Measurements from ENCODE around the gene FAM184B.
A peak's percentile ranks its signal among the peaks of the same experiment; 100 is the strongest.

Gene FAM184B

DNA sequence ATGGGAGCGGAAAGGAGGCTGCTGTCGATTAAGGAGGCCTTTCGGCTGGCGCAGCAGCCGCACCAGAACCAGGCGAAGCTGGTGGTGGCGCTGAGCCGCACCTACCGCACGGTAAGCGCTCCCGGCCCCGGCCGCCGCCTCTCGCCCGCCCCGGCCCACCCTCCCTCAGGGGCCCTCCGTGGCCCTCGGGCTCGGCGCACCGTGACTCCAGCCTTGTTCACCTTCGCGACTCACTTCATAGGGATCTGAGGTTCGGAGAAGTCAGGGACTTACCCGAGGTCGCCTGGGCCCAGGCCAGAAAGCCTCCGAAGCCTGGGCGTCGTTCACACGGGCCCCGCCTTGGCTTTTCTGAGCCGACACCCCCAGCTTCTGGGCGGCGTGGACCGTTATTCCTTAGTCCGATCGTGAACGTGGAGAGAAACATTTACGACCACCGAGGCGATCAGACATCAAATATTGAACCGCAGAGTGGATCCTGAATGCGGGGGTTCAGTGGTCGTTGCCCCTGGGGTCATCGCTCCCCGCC, 29.7 kb upstream of the FAM184B start:
- Histone ChIP-seq H3K36me3 (ENCODE audit: insufficient read depth, low read length) (peaks cover 24% of the 10 kb centered on the region), H3K9me3 (ENCODE audit: low read depth, low read length) (no peaks in the 10 kb centered on the region), H3K4me3 (peak overlapping the region; percentile 88), H3K27ac (peak overlapping the region; percentile 54; the same call in 1 of the 2 replicates), H3K9ac (ENCODE audit: insufficient read length) (peak overlapping the region; percentile 91)
- TF ChIP-seq POLR2AphosphoS5 (IDR thresholded peaks at IDR 0.05; ENCODE audit: borderline replicate concordance, low read depth, low read length) (no peak), EZH2 (IDR thresholded peaks at IDR 0.05) (no peak), FOXP2 (optimal IDR thresholded peaks at IDR 0.05; ENCODE audit: control extremely low read depth, extremely low read length, insufficient read depth) (no peak)
- no peak for DNase-seq (ENCODE audit: low read depth, low spot score)

DNA sequence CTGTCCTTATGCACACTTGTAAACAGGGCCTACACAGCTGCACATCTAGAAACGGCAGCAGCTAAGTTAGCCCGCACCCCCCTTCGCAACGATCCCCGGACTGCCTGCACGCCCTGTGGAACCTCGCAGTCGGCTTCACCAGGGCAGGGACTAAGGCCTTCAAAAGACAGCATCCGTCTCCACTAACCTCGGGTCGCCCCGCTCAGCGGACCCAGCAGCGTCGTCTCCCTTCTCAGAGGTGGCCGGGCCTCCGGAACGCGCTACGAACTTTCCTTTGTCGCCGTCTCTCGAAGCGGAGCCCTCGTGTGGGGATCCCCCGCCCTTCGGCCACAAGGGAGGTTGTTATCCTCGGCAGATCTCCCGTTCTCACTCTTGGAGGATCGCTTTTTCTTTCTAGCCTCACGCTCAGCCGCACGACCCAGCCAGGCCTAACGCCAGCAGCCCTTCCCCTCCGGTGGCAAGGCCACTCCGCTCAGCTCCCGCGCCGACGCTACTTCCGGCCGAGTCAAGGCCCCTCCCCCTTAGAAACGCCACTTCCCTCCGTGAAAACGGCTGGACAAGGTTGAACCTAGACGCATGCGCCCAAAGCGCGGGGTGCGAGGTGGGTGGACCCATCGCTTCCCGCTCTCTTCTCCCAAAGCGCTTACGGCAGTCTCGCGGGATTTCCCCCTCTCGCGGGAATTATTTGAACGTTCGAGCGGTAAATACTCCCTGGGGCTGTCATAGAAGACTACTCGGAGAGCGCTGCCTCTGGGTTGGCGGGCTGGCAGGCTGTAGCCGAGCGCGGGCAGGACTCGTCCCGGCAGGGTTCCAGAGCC, 29.0 kb upstream of the FAM184B start, which contains the start of the genes DCAF16 and NCAPG:
Gene DCAF16, minus strand, starts transcription at position 498 of the 818 bp plus-strand sequence. CDS start 6,616 bp downstream, outside the sequence.
Gene NCAPG, plus strand, starts transcription at position 720 of the 818 bp plus-strand sequence. CDS start 99 bp downstream, outside the sequence.
- Histone ChIP-seq H3K4me3 (peak within 1 kb of the TSS; percentile 88), H3K36me3 (ENCODE audit: insufficient read depth, low read length) (peaks cover 24% of the 10 kb centered on the region), H3K27ac (peak within 1 kb of the TSS; percentile 68; the same call in 1 of the 2 replicates), H3K9me3 (ENCODE audit: low read depth, low read length) (no peaks in the 10 kb centered on the region), H3K9ac (ENCODE audit: insufficient read length) (peak within 1 kb of the TSS; percentile 96)
- TF ChIP-seq EZH2 (IDR thresholded peaks at IDR 0.05) (no peak), POLR2AphosphoS5 (IDR thresholded peaks at IDR 0.05; ENCODE audit: borderline replicate concordance, low read depth, low read length) (peak; percentile 90)
- peak; percentile 85 for DNase-seq (ENCODE audit: low read depth, low spot score)

DNA sequence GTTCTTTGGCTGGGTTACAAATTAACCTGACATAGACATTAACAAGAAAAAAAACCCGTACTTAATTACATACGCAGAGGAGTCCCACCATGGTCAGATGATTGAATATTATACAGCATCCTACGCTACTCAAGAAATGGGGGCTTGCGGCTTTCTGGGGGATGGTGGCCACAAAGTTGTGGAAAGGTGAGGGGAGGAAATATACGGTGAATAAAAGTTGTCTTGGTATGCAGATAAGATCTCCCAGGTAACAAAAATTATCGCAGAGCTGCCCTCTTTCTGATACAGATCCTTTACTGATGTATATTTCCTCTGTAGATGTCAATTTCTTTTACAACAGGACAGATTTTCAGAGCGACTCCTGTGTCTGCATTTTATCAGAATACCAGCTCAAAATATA, 28.2 kb upstream of the FAM184B start:
- TF ChIP-seq FOXP2 (optimal IDR thresholded peaks at IDR 0.05; ENCODE audit: control extremely low read depth, extremely low read length, insufficient read depth), result no peak
- no peak for TF ChIP-seq EZH2 (IDR thresholded peaks at IDR 0.05)
- TF ChIP-seq POLR2AphosphoS5 (IDR thresholded peaks at IDR 0.05; ENCODE audit: borderline replicate concordance, low read depth, low read length), result no peak
- Histone ChIP-seq H3K36me3 (ENCODE audit: insufficient read depth, low read length) (peaks cover 23% of the 10 kb centered on the region), H3K4me3 (peak overlapping the region; percentile 88), H3K9ac (ENCODE audit: insufficient read length) (peak overlapping the region; percentile 96), H3K9me3 (ENCODE audit: low read depth, low read length) (no peaks in the 10 kb centered on the region), H3K27ac (no peak overlapping the region; the same call in 1 of the 2 replicates)
- no peak for DNase-seq (ENCODE audit: low read depth, low spot score)

DNA sequence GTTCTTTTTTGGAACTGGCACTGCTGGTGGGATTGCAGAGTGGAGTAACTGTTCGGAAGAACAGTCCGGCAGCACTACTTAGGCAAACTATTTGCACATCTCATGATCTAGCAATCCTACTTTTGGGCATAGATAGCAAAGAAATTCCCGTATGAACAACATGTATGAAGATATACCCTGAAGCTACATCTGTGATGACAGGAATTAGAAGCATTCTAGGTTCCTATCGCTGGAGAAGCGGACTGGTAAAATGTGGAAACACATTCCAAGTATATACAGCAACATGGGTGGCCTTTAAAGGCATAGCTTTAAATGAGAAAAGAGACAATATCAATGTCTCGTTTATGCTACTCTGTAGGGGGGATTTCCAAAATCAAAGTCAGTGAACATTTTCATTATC, 26.0 kb upstream of the FAM184B start:
- Histone ChIP-seq H3K4me3 (peak overlapping the region; percentile 88), H3K9ac (ENCODE audit: insufficient read length) (peak overlapping the region; percentile 65), H3K27ac (no peak overlapping the region), H3K9me3 (ENCODE audit: low read depth, low read length) (no peaks in the 10 kb centered on the region), H3K36me3 (ENCODE audit: insufficient read depth, low read length) (peaks cover 38% of the 10 kb centered on the region)
- no peak for DNase-seq (ENCODE audit: low read depth, low spot score)
- TF ChIP-seq POLR2AphosphoS5 (IDR thresholded peaks at IDR 0.05; ENCODE audit: borderline replicate concordance, low read depth, low read length), result no peak

DNA sequence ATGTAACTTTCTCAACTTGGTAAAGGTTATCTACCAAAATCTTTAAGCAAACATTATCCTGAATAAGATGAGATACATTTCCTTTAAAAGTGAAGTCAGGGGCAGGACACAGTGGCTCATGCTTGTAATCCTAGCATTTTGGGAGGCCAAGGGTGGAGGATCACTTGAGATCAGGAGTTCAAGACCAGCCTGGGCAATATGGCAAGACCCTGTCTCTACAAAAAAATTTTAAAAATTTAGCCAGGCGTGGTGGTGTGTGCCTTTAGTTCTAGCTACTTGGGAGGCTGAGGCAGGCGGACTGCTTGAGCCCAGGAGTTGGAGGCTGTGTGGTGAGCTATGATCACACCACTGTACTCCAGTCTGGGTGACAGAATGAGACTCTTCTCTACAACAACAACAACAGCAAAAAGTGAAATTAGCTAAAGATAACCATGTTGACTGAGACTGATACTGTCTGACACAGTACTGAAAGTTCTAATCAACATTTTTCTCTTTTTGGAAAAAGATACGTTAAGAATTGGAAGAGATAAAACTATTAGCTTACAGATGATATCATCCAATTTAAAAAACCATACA, 24.2 kb upstream of the FAM184B start:
- TF ChIP-seq EZH2 (IDR thresholded peaks at IDR 0.05) (no peak), POLR2AphosphoS5 (IDR thresholded peaks at IDR 0.05; ENCODE audit: borderline replicate concordance, low read depth, low read length) (no peak), FOXP2 (optimal IDR thresholded peaks at IDR 0.05; ENCODE audit: control extremely low read depth, extremely low read length, insufficient read depth) (no peak)
- Histone ChIP-seq H3K9ac (ENCODE audit: insufficient read length) (no peak overlapping the region), H3K9me3 (ENCODE audit: low read depth, low read length) (no peaks in the 10 kb centered on the region), H3K27ac (no peak overlapping the region), H3K4me3 (no peak overlapping the region), H3K36me3 (ENCODE audit: insufficient read depth, low read length) (peaks cover 45% of the 10 kb centered on the region)
- no peak for DNase-seq (ENCODE audit: low read depth, low spot score)

DNA sequence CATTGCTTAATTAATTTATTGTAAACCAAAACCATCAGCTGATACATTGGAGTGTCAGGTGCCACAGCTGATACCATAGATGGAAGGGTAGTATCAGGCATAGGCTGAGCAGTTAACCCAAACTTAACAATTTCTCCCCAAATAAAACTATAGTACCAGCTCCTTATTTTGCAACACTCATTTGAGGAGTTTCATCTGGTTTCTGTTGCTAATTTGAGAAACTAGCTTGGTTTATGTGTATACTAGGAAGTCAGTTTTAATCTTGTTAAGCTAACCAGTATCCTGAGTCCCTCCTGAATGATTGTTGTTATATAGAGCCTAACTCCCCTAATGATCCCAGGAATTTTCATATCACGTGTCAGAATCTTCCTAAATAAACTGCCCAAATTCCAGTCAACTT, 16.4 kb upstream of the FAM184B start:
- H3K36me3 ChIP-seq (ENCODE audit: insufficient read depth, low read length), result peaks cover 13% of the 10 kb centered on the region

DNA sequence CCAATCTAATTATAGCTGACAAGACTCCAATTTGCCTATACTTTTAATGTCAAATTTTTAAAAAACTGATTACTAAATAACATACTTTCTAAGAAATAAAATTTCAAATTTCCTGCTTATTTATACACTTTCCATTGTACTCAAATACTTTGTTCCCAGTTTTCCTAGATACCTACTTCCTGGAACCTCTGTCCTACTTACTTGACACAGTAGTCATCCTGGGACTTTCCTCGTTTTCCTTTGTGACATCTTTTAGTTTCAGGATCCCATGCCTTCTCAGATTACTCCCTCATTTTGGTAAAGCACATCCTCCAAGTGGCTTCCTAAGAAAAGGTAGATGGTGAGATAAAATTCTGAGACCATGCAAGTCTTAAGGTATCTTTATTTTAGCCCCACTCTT, 13.3 kb upstream of the FAM184B start:
- DNase-seq (ENCODE audit: low read depth, low spot score), result no peak
- H3K36me3 ChIP-seq (ENCODE audit: insufficient read depth, low read length), result 0 out of 2 replicates have a peak, but pooled peaks cover 4% of the 10 kb centered on the region
- no peak overlapping the region for H3K9ac ChIP-seq (ENCODE audit: insufficient read length)
- no peak overlapping the region for H3K4me3 ChIP-seq
- H3K9me3 ChIP-seq (ENCODE audit: low read depth, low read length), result no peaks in the 10 kb centered on the region
- no peak overlapping the region for H3K27ac ChIP-seq
- no peak for TF ChIP-seq POLR2AphosphoS5 (IDR thresholded peaks at IDR 0.05; ENCODE audit: borderline replicate concordance, low read depth, low read length)
- no peak for TF ChIP-seq EZH2 (IDR thresholded peaks at IDR 0.05)
- TF ChIP-seq FOXP2 (optimal IDR thresholded peaks at IDR 0.05; ENCODE audit: control extremely low read depth, extremely low read length, insufficient read depth), result no peak

More for the DNA sequence above, 16.4 kb upstream of the FAM184B start:
- TF ChIP-seq POLR2AphosphoS5 (IDR thresholded peaks at IDR 0.05; ENCODE audit: borderline replicate concordance, low read depth, low read length), result no peak
- no peak for TF ChIP-seq FOXP2 (optimal IDR thresholded peaks at IDR 0.05; ENCODE audit: control extremely low read depth, extremely low read length, insufficient read depth)
- TF ChIP-seq EZH2 (IDR thresholded peaks at IDR 0.05), result no peak
- Histone ChIP-seq H3K9ac (ENCODE audit: insufficient read length) (no peak overlapping the region), H3K27ac (no peak overlapping the region), H3K4me3 (no peak overlapping the region), H3K9me3 (ENCODE audit: low read depth, low read length) (no peaks in the 10 kb centered on the region)
- DNase-seq (ENCODE audit: low read depth, low spot score), result no peak

DNA sequence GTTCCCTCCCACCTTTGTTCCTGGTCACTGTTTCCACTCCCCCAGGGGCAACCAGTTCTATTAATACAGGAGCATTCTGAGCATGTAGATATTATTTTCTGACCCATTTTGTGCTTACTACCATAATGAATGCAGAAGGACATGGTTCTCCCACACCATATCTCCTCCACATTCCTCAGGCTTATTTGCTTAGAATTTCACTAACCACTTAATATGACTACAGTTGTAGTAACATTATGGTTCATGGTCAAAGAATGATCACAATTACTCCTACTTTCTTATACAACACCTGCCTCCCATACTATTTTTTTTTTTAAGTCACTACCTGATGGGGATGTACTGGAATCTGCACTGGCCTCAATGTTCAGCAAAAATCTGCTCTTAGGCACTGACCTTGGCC, 7.5 kb upstream of the FAM184B start:
- Histone ChIP-seq H3K4me3 (no peak overlapping the region), H3K36me3 (ENCODE audit: insufficient read depth, low read length) (no peaks in the 10 kb centered on the region), H3K27ac (no peak overlapping the region), H3K9me3 (ENCODE audit: low read depth, low read length) (no peaks in the 10 kb centered on the region), H3K9ac (ENCODE audit: insufficient read length) (no peak overlapping the region)
- no peak for TF ChIP-seq EZH2 (IDR thresholded peaks at IDR 0.05)
- no peak for TF ChIP-seq FOXP2 (optimal IDR thresholded peaks at IDR 0.05; ENCODE audit: control extremely low read depth, extremely low read length, insufficient read depth)
- TF ChIP-seq POLR2AphosphoS5 (IDR thresholded peaks at IDR 0.05; ENCODE audit: borderline replicate concordance, low read depth, low read length), result no peak
- no peak for DNase-seq (ENCODE audit: low read depth, low spot score)

Data from SK-N-MC (cell line).